VCaP (cell line): Measurements from ENCODE around the gene ADD3.

Experiments used
- H3K27ac ChIP-seq: fragments of 450-650 bp; 2 replicates; pipeline ENCODE4 v1.5.1; 2017
- CTCF ChIP-seq: fragments of 450-650 bp; conservative IDR thresholded peaks from 2 replicates; pipeline ENCODE4 v1.5.1; 2017; ENCODE audit warnings: mild to moderate bottlenecking, moderate library complexity

ADD3 gene

GRCh38 chr10:110172155-110172554 lies 164.4 kb downstream of the ADD3 start:
- TF ChIP-seq CTCF = no peak
- H3K27ac ChIP-seq = no peak overlapping the region

- TF ChIP-seq CTCF = no peak
- no peak overlapping the region for H3K27ac ChIP-seq
These were observed 166.4 kb downstream of the ADD3 start for GRCh38 chr10:110174201-110174600.

GRCh38 chr10:110174816-110175215 lies 167.0 kb downstream of the ADD3 start:
- TF ChIP-seq CTCF = no peak
- H3K27ac ChIP-seq = no peak overlapping the region

GRCh38 chr10:110175406-110175805 lies 167.6 kb downstream of the ADD3 start:
- no peak overlapping the region for H3K27ac ChIP-seq
- no peak for TF ChIP-seq CTCF

- TF ChIP-seq CTCF = no peak
- H3K27ac ChIP-seq = no peak overlapping the region
These were observed 168.6 kb downstream of the ADD3 start for GRCh38 chr10:110176141-110177030.

- TF ChIP-seq CTCF = no peak
- no peak overlapping the region for H3K27ac ChIP-seq
These were observed 171.4 kb downstream of the ADD3 start for GRCh38 chr10:110179220-110179619.

GRCh38 chr10:110181451-110181850 lies 173.7 kb downstream of the ADD3 start:
- TF ChIP-seq CTCF = no peak
- H3K27ac ChIP-seq = no peak overlapping the region
